Measurements from ENCODE around the gene MINDY4. TPM values are rescaled to one million over a fixed set of nuclear protein-coding genes. Genes with fewer than 3 reads are reported as not detected.

The MINDY4 gene
- total RNA-seq, 2 experiments from 2014 or later, result 0.36 to 0.60 TPM

GRCh38 chr7:30894009-30894408 is 122.8 kb downstream of the MINDY4 start:
- Mint-ChIP-seq H3K4me3 (no peak overlapping the region), H3K36me3 (ENCODE audit: low read depth) (no peaks in the 10 kb centered on the region), H3K27ac (no peak overlapping the region), H3K27me3 (no peaks in the 10 kb centered on the region), H3K9me3 (no peaks in the 10 kb centered on the region), H3K4me1 (ENCODE audit: low read depth) (no peaks in the 10 kb centered on the region)
- ATAC-seq (ENCODE audit: poor library complexity) (no peak), DNase-seq (no peak)
- TF ChIP-seq CTCF (IDR thresholded peaks at IDR 0.05), result no peak
- Histone ChIP-seq H3K4me3 (ENCODE audit: low read length) (no peak overlapping the region), H3K36me3 (ENCODE audit: insufficient read depth, low read length) (no peaks in the 10 kb centered on the region), H3K4me1 (ENCODE audit: insufficient read depth, low read length) (no peaks in the 10 kb centered on the region), H3K27me3 (ENCODE audit: control insufficient read depth in 1 of 2, insufficient read depth in 2 of 2, low read length in 2 of 2) (no peaks in the 10 kb centered on the region), H3K27ac (ENCODE audit: low read depth in 1 of 2, low read length in 2 of 2) (no peak overlapping the region), H3K9me3 (ENCODE audit: control insufficient read depth in 1 of 2, insufficient read depth in 1 of 2, low read length in 2 of 2) (peaks cover 0 to 4% of the 10 kb centered on the region in 2 experiments)
- intact Hi-C loops (cut with DNase I, micrococcal nuclease), result no loop called here
- ChIA-PET POLR2A (no interaction called here), CTCF (no interaction called here)

- Histone ChIP-seq H3K27me3 (ENCODE audit: control insufficient read depth in 1 of 2, insufficient read depth in 2 of 2, low read length in 2 of 2) (no peaks in the 10 kb centered on the region), H3K4me3 (ENCODE audit: low read length) (no peak overlapping the region), H3K4me1 (ENCODE audit: insufficient read depth, low read length) (no peaks in the 10 kb centered on the region), H3K36me3 (ENCODE audit: insufficient read depth, low read length) (no peaks in the 10 kb centered on the region), H3K27ac (ENCODE audit: low read depth in 1 of 2, low read length in 2 of 2) (no peak overlapping the region), H3K9me3 (ENCODE audit: control insufficient read depth in 1 of 2, insufficient read depth in 1 of 2, low read length in 2 of 2) (peaks cover 0 to 9% of the 10 kb centered on the region in 2 experiments)
- Mint-ChIP-seq H3K27me3 (no peaks in the 10 kb centered on the region), H3K9me3 (no peaks in the 10 kb centered on the region), H3K4me3 (no peak overlapping the region), H3K36me3 (ENCODE audit: low read depth) (no peaks in the 10 kb centered on the region), H3K4me1 (ENCODE audit: low read depth) (no peaks in the 10 kb centered on the region), H3K27ac (no peak overlapping the region)
- no peak for TF ChIP-seq CTCF (IDR thresholded peaks at IDR 0.05)
- no peak for DNase-seq
- CTCF ChIA-PET, result no interaction called here
- intact Hi-C loops (cut with DNase I, micrococcal nuclease), result no loop called here
- ATAC-seq (ENCODE audit: poor library complexity), result no peak
- POLR2A ChIA-PET, result no interaction called here
Measured at GRCh38 chr7:30894866-30895605, 123.8 kb downstream of the MINDY4 start.

- Histone ChIP-seq H3K27me3 (ENCODE audit: control insufficient read depth in 1 of 2, insufficient read depth in 2 of 2, low read length in 2 of 2) (no peaks in the 10 kb centered on the region), H3K9me3 (ENCODE audit: control insufficient read depth in 1 of 2, insufficient read depth in 1 of 2, low read length in 2 of 2) (peaks cover 0 to 9% of the 10 kb centered on the region in 2 experiments), H3K27ac (ENCODE audit: low read depth in 1 of 2, low read length in 2 of 2) (no peak overlapping the region), H3K4me3 (ENCODE audit: low read length) (no peak overlapping the region), H3K36me3 (ENCODE audit: insufficient read depth, low read length) (no peaks in the 10 kb centered on the region), H3K4me1 (ENCODE audit: insufficient read depth, low read length) (no peaks in the 10 kb centered on the region)
- Mint-ChIP-seq H3K4me3 (no peak overlapping the region), H3K4me1 (ENCODE audit: low read depth) (no peaks in the 10 kb centered on the region), H3K27ac (no peak overlapping the region), H3K27me3 (no peaks in the 10 kb centered on the region), H3K36me3 (ENCODE audit: low read depth) (no peaks in the 10 kb centered on the region), H3K9me3 (no peaks in the 10 kb centered on the region)
- POLR2A ChIA-PET, result no interaction called here
- intact Hi-C loops (cut with DNase I, micrococcal nuclease), result no loop called here
- no peak for DNase-seq
- ATAC-seq (ENCODE audit: poor library complexity), result no peak
- CTCF ChIA-PET, result no interaction called here
- no peak for TF ChIP-seq CTCF (IDR thresholded peaks at IDR 0.05)
Measured at GRCh38 chr7:30896036-30896435, 124.8 kb downstream of the MINDY4 start.

All from CD4-positive, alpha-beta T cell (primary cell).